ENCODE data around the gene TGFBI.
A peak's percentile ranks its signal among the peaks of the same experiment; 100 is the strongest.

TGFBI gene

GRCh38 chr5:136062366-136063274 lies 33.8 kb downstream of the TGFBI start:
- no peak for DNase-seq

- no peak for DNase-seq
Measured at GRCh38 chr5:136063778-136064465, 35.1 kb downstream of the TGFBI start.

- no peak for DNase-seq
Measured at GRCh38 chr5:136064510-136064909, 35.7 kb downstream of the TGFBI start.

- DNase-seq = no peak
Measured at GRCh38 chr5:136065588-136065987, 36.8 kb downstream of the TGFBI start.

- DNase-seq = no peak
Measured at GRCh38 chr5:136066661-136067271, 38.0 kb downstream of the TGFBI start.

- DNase-seq = no peak
Measured at GRCh38 chr5:136067422-136067821, 38.6 kb downstream of the TGFBI start.

GRCh38 chr5:136070486-136071285 lies 41.9 kb downstream of the TGFBI start:
- DNase-seq = no peak

- no peak for DNase-seq
Measured at GRCh38 chr5:136073714-136074529, 45.1 kb downstream of the TGFBI start.

GRCh38 chr5:136075466-136075891 lies 46.7 kb downstream of the TGFBI start:
- DNase-seq = no peak

GRCh38 chr5:136076067-136076466 lies 47.3 kb downstream of the TGFBI start:
- DNase-seq = no peak

- DNase-seq = no peak
Measured at GRCh38 chr5:136076881-136077445, 48.2 kb downstream of the TGFBI start.

GRCh38 chr5:136079195-136079985 lies 50.6 kb downstream of the TGFBI start:
- no peak for DNase-seq

- DNase-seq = no peak
Measured at GRCh38 chr5:136080113-136080482, 51.3 kb downstream of the TGFBI start.

GRCh38 chr5:136080483-136081216 lies 51.9 kb downstream of the TGFBI start:
- peak in 27 of 56 donors; percentile 3 to 55 (median 23) for DNase-seq

- no peak for DNase-seq
Measured at GRCh38 chr5:136081217-136081591, 52.4 kb downstream of the TGFBI start.

- peak in 23 of 56 donors; percentile 2 to 56 (median 6) for DNase-seq
Measured at GRCh38 chr5:136082390-136083193, 53.8 kb downstream of the TGFBI start.

- peak in 3 of 56 donors; percentile 3 to 34 (median 10) for DNase-seq
Measured at GRCh38 chr5:136084698-136085097, 55.9 kb downstream of the TGFBI start.
